Fibroblast of gingiva (primary cell): ENCODE measurements around the gene IQCE.

Source experiments
- DNase-seq: peaks from one replicate; pipeline ENCODE4 v3.0.0-alpha.2; 2011; ENCODE audit warnings: low read depth

IQCE gene

GRCh38 chr7:2633538-2634266 is 74.9 kb downstream of the IQCE start:
- DNase-seq: peak; percentile 92

- no peak for DNase-seq
These were observed 75.7 kb downstream of the IQCE start for GRCh38 chr7:2634267-2635145.

- DNase-seq: no peak
These were observed 76.4 kb downstream of the IQCE start for GRCh38 chr7:2635148-2635668.

GRCh38 chr7:2635810-2636701 is 77.3 kb downstream of the IQCE start:
- DNase-seq: no peak

- no peak for DNase-seq
These were observed 78.3 kb downstream of the IQCE start for GRCh38 chr7:2637066-2637471.

- no peak for DNase-seq
These were observed 78.9 kb downstream of the IQCE start for GRCh38 chr7:2637505-2638223.

- peak; percentile 76 for DNase-seq
These were observed 79.6 kb downstream of the IQCE start for GRCh38 chr7:2638224-2638991.

GRCh38 chr7:2639181-2639681 is 80.5 kb downstream of the IQCE start:
- DNase-seq: no peak

GRCh38 chr7:2639695-2640481 is 81.1 kb downstream of the IQCE start:
- DNase-seq: no peak

- no peak for DNase-seq
These were observed 81.7 kb downstream of the IQCE start for GRCh38 chr7:2640482-2640830.

- no peak for DNase-seq
These were observed 82.1 kb downstream of the IQCE start for GRCh38 chr7:2640846-2641316.

- peak; percentile 94 for DNase-seq
These were observed 82.9 kb downstream of the IQCE start for GRCh38 chr7:2641406-2642393.

- DNase-seq: no peak
These were observed 84.8 kb downstream of the IQCE start for GRCh38 chr7:2643386-2644219.

- DNase-seq: no peak
These were observed 85.4 kb downstream of the IQCE start for GRCh38 chr7:2644220-2644561.

- no peak for DNase-seq
These were observed 85.9 kb downstream of the IQCE start for GRCh38 chr7:2644562-2645273.

GRCh38 chr7:2645274-2645868 is 86.6 kb downstream of the IQCE start:
- DNase-seq: no peak

- DNase-seq: no peak
These were observed 87.5 kb downstream of the IQCE start for GRCh38 chr7:2646336-2646679.
